ENCODE results near the gene CD300C. TPM values are rescaled to one million over a fixed set of nuclear protein-coding genes. Genes with fewer than 3 reads are reported as not detected.

CD300C gene
- total and polyA plus RNA-seq, 10 of the 15 experiments (the other 5 are each of a cell fraction or from before 2014, with no cell fraction given): 0.12 to 0.38 (median 0.23) TPM; not detected in 3

DNA sequence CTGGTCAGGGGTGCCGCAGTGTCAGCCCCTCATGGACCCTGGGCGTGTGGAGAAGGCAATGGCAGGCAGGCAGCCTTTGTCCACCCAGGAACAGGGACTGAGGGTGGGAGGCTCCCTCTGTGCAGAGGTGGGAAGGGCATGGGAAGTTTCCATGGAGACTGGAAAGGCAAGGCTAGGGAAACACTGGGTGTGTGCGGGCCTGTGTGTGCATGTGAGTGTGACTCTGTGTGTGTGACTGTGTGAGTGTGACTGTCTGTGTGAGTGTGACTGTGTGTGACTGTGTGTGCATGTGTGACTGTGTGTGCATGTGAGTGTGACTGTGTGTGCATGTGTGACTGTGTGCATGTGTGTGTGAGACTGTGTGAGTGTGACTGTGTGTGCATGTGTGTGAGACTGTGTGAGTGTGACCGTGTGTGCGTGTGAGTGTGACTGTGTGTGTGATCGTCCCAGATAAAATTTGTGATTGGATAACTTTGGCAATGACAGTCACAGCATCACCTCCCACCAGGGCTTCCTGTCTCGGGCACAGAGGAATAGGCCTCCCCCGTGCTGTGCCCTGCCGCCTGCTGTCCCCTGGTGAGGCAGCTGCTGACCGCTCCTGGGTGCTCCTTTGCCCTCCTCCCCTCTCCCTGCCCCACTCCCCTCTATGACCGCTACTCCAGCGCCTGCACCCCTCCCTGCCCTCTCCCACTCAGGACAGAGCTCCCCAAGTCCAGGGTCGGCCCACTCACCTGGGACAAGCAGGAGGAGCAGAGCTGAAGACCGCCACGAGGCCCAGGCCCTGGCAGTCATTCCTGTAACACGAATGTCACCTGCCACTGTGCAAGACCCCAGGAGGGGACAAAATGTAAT is 698 bp downstream of the CD300C start (continued):
- TF ChIP-seq, protein P1, sequence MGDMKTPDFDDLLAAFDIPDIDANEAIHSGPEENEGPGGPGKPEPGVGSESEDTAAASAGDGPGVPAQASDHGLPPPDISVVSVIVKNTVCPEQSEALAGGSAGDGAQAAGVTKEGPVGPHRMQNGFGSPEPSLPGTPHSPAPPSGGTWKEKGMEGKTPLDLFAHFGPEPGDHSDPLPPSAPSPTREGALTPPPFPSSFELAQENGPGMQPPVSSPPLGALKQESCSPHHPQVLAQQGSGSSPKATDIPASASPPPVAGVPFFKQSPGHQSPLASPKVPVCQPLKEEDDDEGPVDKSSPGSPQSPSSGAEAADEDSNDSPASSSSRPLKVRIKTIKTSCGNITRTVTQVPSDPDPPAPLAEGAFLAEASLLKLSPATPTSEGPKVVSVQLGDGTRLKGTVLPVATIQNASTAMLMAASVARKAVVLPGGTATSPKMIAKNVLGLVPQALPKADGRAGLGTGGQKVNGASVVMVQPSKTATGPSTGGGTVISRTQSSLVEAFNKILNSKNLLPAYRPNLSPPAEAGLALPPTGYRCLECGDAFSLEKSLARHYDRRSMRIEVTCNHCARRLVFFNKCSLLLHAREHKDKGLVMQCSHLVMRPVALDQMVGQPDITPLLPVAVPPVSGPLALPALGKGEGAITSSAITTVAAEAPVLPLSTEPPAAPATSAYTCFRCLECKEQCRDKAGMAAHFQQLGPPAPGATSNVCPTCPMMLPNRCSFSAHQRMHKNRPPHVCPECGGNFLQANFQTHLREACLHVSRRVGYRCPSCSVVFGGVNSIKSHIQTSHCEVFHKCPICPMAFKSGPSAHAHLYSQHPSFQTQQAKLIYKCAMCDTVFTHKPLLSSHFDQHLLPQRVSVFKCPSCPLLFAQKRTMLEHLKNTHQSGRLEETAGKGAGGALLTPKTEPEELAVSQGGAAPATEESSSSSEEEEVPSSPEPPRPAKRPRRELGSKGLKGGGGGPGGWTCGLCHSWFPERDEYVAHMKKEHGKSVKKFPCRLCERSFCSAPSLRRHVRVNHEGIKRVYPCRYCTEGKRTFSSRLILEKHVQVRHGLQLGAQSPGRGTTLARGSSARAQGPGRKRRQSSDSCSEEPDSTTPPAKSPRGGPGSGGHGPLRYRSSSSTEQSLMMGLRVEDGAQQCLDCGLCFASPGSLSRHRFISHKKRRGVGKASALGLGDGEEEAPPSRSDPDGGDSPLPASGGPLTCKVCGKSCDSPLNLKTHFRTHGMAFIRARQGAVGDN (IDR thresholded peaks at IDR 0.05): no peak
- TF ChIP-seq ZNF622 (IDR thresholded peaks at IDR 0.05): no peak
- TF ChIP-seq IKZF2 (IDR thresholded peaks at IDR 0.05): no peak
- TF ChIP-seq NFYB (IDR thresholded peaks at IDR 0.05; ENCODE audit: insufficient read depth, low read depth, low read length): no peak
- TF ChIP-seq, protein P2, sequence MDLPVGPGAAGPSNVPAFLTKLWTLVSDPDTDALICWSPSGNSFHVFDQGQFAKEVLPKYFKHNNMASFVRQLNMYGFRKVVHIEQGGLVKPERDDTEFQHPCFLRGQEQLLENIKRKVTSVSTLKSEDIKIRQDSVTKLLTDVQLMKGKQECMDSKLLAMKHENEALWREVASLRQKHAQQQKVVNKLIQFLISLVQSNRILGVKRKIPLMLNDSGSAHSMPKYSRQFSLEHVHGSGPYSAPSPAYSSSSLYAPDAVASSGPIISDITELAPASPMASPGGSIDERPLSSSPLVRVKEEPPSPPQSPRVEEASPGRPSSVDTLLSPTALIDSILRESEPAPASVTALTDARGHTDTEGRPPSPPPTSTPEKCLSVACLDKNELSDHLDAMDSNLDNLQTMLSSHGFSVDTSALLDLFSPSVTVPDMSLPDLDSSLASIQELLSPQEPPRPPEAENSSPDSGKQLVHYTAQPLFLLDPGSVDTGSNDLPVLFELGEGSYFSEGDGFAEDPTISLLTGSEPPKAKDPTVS (IDR thresholded peaks at IDR 0.05; ENCODE audit: low read depth, low read length): no peak
- no peak for TF ChIP-seq BACH1 (IDR thresholded peaks at IDR 0.05; ENCODE audit: borderline replicate concordance)
- TF ChIP-seq NFIC (IDR thresholded peaks at IDR 0.05; ENCODE audit: low read depth, low read length): 0 out of 2 replicates have a peak, but pooled peaks have one; percentile 25
- TF ChIP-seq, protein P3, sequence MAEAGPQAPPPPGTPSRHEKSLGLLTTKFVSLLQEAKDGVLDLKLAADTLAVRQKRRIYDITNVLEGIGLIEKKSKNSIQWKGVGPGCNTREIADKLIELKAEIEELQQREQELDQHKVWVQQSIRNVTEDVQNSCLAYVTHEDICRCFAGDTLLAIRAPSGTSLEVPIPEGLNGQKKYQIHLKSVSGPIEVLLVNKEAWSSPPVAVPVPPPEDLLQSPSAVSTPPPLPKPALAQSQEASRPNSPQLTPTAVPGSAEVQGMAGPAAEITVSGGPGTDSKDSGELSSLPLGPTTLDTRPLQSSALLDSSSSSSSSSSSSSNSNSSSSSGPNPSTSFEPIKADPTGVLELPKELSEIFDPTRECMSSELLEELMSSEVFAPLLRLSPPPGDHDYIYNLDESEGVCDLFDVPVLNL (IDR thresholded peaks at IDR 0.05; ENCODE audit: low read depth, low read length): no peak
- TF ChIP-seq, protein P4, sequence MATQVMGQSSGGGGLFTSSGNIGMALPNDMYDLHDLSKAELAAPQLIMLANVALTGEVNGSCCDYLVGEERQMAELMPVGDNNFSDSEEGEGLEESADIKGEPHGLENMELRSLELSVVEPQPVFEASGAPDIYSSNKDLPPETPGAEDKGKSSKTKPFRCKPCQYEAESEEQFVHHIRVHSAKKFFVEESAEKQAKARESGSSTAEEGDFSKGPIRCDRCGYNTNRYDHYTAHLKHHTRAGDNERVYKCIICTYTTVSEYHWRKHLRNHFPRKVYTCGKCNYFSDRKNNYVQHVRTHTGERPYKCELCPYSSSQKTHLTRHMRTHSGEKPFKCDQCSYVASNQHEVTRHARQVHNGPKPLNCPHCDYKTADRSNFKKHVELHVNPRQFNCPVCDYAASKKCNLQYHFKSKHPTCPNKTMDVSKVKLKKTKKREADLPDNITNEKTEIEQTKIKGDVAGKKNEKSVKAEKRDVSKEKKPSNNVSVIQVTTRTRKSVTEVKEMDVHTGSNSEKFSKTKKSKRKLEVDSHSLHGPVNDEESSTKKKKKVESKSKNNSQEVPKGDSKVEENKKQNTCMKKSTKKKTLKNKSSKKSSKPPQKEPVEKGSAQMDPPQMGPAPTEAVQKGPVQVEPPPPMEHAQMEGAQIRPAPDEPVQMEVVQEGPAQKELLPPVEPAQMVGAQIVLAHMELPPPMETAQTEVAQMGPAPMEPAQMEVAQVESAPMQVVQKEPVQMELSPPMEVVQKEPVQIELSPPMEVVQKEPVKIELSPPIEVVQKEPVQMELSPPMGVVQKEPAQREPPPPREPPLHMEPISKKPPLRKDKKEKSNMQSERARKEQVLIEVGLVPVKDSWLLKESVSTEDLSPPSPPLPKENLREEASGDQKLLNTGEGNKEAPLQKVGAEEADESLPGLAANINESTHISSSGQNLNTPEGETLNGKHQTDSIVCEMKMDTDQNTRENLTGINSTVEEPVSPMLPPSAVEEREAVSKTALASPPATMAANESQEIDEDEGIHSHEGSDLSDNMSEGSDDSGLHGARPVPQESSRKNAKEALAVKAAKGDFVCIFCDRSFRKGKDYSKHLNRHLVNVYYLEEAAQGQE (IDR thresholded peaks at IDR 0.05; ENCODE audit: low read depth, low read length): no peak
- no peak for TF ChIP-seq MYB (IDR thresholded peaks at IDR 0.05; ENCODE audit: borderline replicate concordance, low read depth, low read length)
- TF ChIP-seq TCF3 (IDR thresholded peaks at IDR 0.05; ENCODE audit: borderline replicate concordance, insufficient read depth, low read depth, low read length): 0 out of 2 replicates have a peak, but pooled peaks have one; percentile 50
- no peak for TF ChIP-seq IRF4 (IDR thresholded peaks at IDR 0.05; ENCODE audit: low read depth, low read length)
- TF ChIP-seq NR2F1 (conservative IDR thresholded peaks at IDR 0.05): no peak

All from GM12878 (cell line).